HCT116 (cell line): ENCODE data around the gene IDI1. TPM values are rescaled to one million over a fixed set of nuclear protein-coding genes. Genes with fewer than 3 reads are reported as not detected.

Source experiments
- ATAC-seq: fragments of 200-7000 bp; cut with Tn5 transposase; 2 replicates; pipeline ENCODE4 v1.9.1; 2020; ENCODE audit warnings: mild to moderate bottlenecking, moderate library complexity
- Bru-seq: library from RNA; stranded (reverse); fragments of 400-500 nt; gene quantifications from one replicate; lab custom pipeline; 2021; lab: Mats Ljungman, UMichigan
- BruChase-seq, 2 experiments: library from RNA; stranded (reverse); fragments of 400-500 nt; gene quantifications; one replicate each; lab custom pipeline; 2021; lab: Mats Ljungman, UMichigan
- BruUV-seq: library from RNA; stranded (reverse); fragments of 400-500 nt; replicated peaks from 2 replicates; lab custom pipeline; 2021; lab: Mats Ljungman, UMichigan
- CTCF ChIA-PET: fragments of 300-600 bp; sonication (Branson Sonifier 250); formaldehyde crosslinking; loops from one replicate; lab custom pipeline; 2021; ENCODE audit warnings: antibody characterized with exemption; lab: Charles Lee
- POLR2A ChIA-PET: fragments of 300-600, 350-600 bp; sonication (Branson Sonifier 250); formaldehyde crosslinking; loops from one replicate; lab custom pipeline; 2021; ENCODE audit warnings: antibody characterized with exemption; lab: Charles Lee
- RAD21 ChIA-PET, 2 experiments: fragments of 300-600 bp; sonication (Branson Sonifier 250); formaldehyde crosslinking; loops; one replicate each; lab custom pipeline; 2023; ENCODE audit warnings: low total read pairs in 2 of 2; ENCODE audit not compliant: uncharacterized antibody in 2 of 2, unreplicated experiment in 2 of 2, low non-redundant PET in 1 of 2; lab: Charles Lee
- DNase-seq: peaks from one replicate; pipeline ENCODE4 v3.0.0-alpha.2; 2010; ENCODE audit warnings: low read depth, low spot score
- H2AFZ ChIP-seq: fragments of 200-600 bp; shearing (Covaris generic), sonication (generic); 2 replicates; pipeline ENCODE4 v1.6.1; 2017; ENCODE audit warnings: low read depth, mixed run types, mixed read lengths, antibody characterized with exemption, low read length; ENCODE audit not compliant: poor library complexity, severe bottlenecking
- H3K27ac ChIP-seq: 2 replicates; pipeline ENCODE4 v1.5.1; 2012; ENCODE audit warnings: low read depth, low read length
- H3K27me3 ChIP-seq: fragments of 200-600 bp; sonication (generic); 2 replicates; pipeline ENCODE4 v1.6.1; 2016; ENCODE audit warnings: mixed run types, low read length, mixed read lengths; ENCODE audit not compliant: insufficient read depth
- H3K36me3 ChIP-seq, 2 experiments: fragments of 200-500 bp in 1 of 2; fragments of 200-600 bp in 1 of 2; sonication (Bioruptor generic) in 1 of 2; sonication (generic) in 1 of 2; 2 replicates each; pipeline versions ENCODE4 v1.5.1 to v1.6.1; 2014 to 2016; ENCODE audit warnings: low read length in 2 of 2, inconsistent platforms in 1 of 2, mixed read lengths in 1 of 2, mixed run types in 1 of 2; ENCODE audit not compliant: insufficient read depth in 2 of 2, control insufficient read depth in 1 of 2
- H3K4me1 ChIP-seq, 2 experiments: fragments of 200-600 bp in 1 of 2; sonication (generic) in 1 of 2; 2 replicates each; pipeline versions ENCODE4 v1.5.1 to v1.6.1; 2012 to 2017; ENCODE audit warnings: low read length in 2 of 2, inconsistent platforms in 1 of 2, mild to moderate bottlenecking in 1 of 2, mixed read lengths in 1 of 2, mixed run types in 1 of 2, moderate library complexity in 1 of 2; ENCODE audit not compliant: insufficient read depth in 2 of 2, control insufficient read depth in 1 of 2
- H3K4me2 ChIP-seq: fragments of 200-600 bp; sonication (generic); 2 replicates; pipeline ENCODE4 v1.6.1; 2017; ENCODE audit warnings: mixed run types, low read length, mixed read lengths
- H3K4me3 ChIP-seq, 2 experiments: fragments of 200-600 bp in 1 of 2; sonication (generic) in 1 of 2; replicated peaks in 1 of 2; 2 replicates each; pipeline ENCODE4 v1.5.1; 2011 to 2016; ENCODE audit warnings: low read length in 2 of 2, control low read depth in 1 of 2, low read depth in 1 of 2, mild to moderate bottlenecking in 1 of 2, mixed read lengths in 1 of 2, mixed run types in 1 of 2
- H3K79me2 ChIP-seq: fragments of 200-600 bp; sonication (generic); 2 replicates; pipeline ENCODE4 v1.6.1; 2017; ENCODE audit warnings: mild to moderate bottlenecking, mixed run types, low read length, moderate library complexity, mixed read lengths; ENCODE audit not compliant: insufficient read depth
- H3K9ac ChIP-seq: fragments of 200-600 bp; sonication (generic); 2 replicates; pipeline ENCODE4 v1.6.1; 2016; ENCODE audit warnings: low read length, mixed read lengths
- H3K9me2 ChIP-seq: fragments of 200-600 bp; sonication (generic), shearing (Covaris generic); 2 replicates; pipeline ENCODE4 v1.6.1; 2017; ENCODE audit warnings: mixed run types, mild to moderate bottlenecking, moderate library complexity; ENCODE audit not compliant: insufficient read depth
- H3K9me3 ChIP-seq, 2 experiments: fragments of 200-500 bp in 1 of 2; fragments of 200-600 bp in 1 of 2; sonication (Bioruptor generic) in 1 of 2; sonication (generic) in 1 of 2; 2 replicates each; pipeline ENCODE4 v1.6.1; 2014 to 2017; ENCODE audit warnings: low read length in 2 of 2, mixed read lengths in 2 of 2, inconsistent platforms in 1 of 2, low read depth in 1 of 2, mild to moderate bottlenecking in 1 of 2, mixed run types in 1 of 2, moderate library complexity in 1 of 2; ENCODE audit not compliant: control insufficient read depth in 1 of 2, insufficient read depth in 1 of 2
- H4K20me1 ChIP-seq: fragments of 200-600 bp; sonication (generic), shearing (Covaris generic); 2 replicates; pipeline ENCODE4 v1.6.1; 2017; ENCODE audit warnings: mixed run types, mild to moderate bottlenecking, moderate library complexity; ENCODE audit not compliant: insufficient read depth
- CBX3 ChIP-seq: IDR thresholded peaks from 2 replicates; pipeline ENCODE4 v1.6.1; 2012; ENCODE audit warnings: low read depth
- EGR1 ChIP-seq: IDR thresholded peaks from 2 replicates; pipeline ENCODE4 v1.6.1; 2012; ENCODE audit warnings: low read depth
- EZH2phosphoT487 ChIP-seq: fragments of 200-600 bp; IDR thresholded peaks from 2 replicates; pipeline ENCODE4 v1.6.1; 2018; ENCODE audit warnings: antibody characterized with exemption, borderline replicate concordance
- FOSL1 ChIP-seq: IDR thresholded peaks from 2 replicates; pipeline ENCODE4 v1.6.1; 2012; ENCODE audit warnings: low read depth
- MAX ChIP-seq: IDR thresholded peaks from 2 replicates; pipeline ENCODE4 v1.6.1; 2012
- POLR2A ChIP-seq: IDR thresholded peaks from 2 replicates; pipeline ENCODE4 v1.7.0; 2011; ENCODE audit warnings: borderline replicate concordance; ENCODE audit not compliant: insufficient read depth, insufficient read length; ENCODE audit errors: extremely low read depth
- POLR2AphosphoS5 ChIP-seq: IDR thresholded peaks from 2 replicates; pipeline ENCODE4 v1.6.1; 2011; ENCODE audit warnings: mild to moderate bottlenecking, low read depth, low read length, moderate library complexity
- REST ChIP-seq: IDR thresholded peaks from 2 replicates; pipeline ENCODE4 v1.6.1; 2012; ENCODE audit warnings: low read depth
- SIN3A ChIP-seq: IDR thresholded peaks from 2 replicates; pipeline ENCODE4 v1.6.1; 2012; ENCODE audit warnings: low read depth
- SP1 ChIP-seq: IDR thresholded peaks from 2 replicates; pipeline ENCODE4 v1.6.1; 2012; ENCODE audit warnings: low read depth
- TCF7L2 ChIP-seq: IDR thresholded peaks from 2 replicates; pipeline ENCODE4 v1.7.0; 2011; ENCODE audit warnings: borderline replicate concordance, inconsistent platforms; ENCODE audit not compliant: insufficient read depth, insufficient read length; ENCODE audit errors: extremely low read depth
- YY1 ChIP-seq: IDR thresholded peaks from 2 replicates; pipeline ENCODE4 v1.6.1; 2011; ENCODE audit warnings: low read length, low read depth, moderate library complexity, mild to moderate bottlenecking; ENCODE audit not compliant: insufficient replicate concordance; ENCODE audit errors: extremely low read depth
- ZFX ChIP-seq: fragments of 450-650 bp; IDR thresholded peaks from 2 replicates; pipeline ENCODE4 v1.6.1; 2017
- intact Hi-C: fragments of 100-400 bp; cut with micrococcal nuclease; formaldehyde crosslinking; loops from 2 replicates; pipeline ENCODE4 v1.10.0; 2022
- long read RNA-seq: library from polyadenylated mRNA; unstranded; transcript quantifications from one replicate; pipeline ENCODE4 v2.0.0, GENCODE V29; 2021; ENCODE audit not compliant: unreplicated experiment
- polyA plus RNA-seq: library from polyadenylated mRNA; unstranded; fragments of >200 nt; gene quantifications from 2 replicates; pipeline ENCODE4 v1.2.1, GENCODE V29; 2012; ENCODE audit warnings: missing spikeins
- total RNA-seq: library from RNA; stranded (reverse); gene quantifications from one replicate; pipeline ENCODE4 v1.2.1, GENCODE V29; 2021; ENCODE audit not compliant: unreplicated experiment
- TF ChIP-seq, protein P1 (sequence below): IDR thresholded peaks from 2 replicates; pipeline ENCODE4 v1.6.1; 2011; ENCODE audit warnings: mild to moderate bottlenecking, low read length, moderate library complexity; ENCODE audit not compliant: insufficient replicate concordance; ENCODE audit errors: extremely low read depth
- TF ChIP-seq, protein P2 (sequence below): IDR thresholded peaks from 2 replicates; pipeline ENCODE4 v1.6.1; 2012

IDI1 gene
- 37.8 TPM for total RNA-seq
- polyA plus RNA-seq: 25.3 and 27.4 TPM in 2 replicates
- Bru-seq, nascent RNA: percentile 71 among the genes with signal in this experiment
- BruChase-seq, experiment 1, labeled RNA remaining after a 6-hour chase: percentile 93 among the genes with signal in this experiment
- percentile 90 among the genes with signal in this experiment for BruChase-seq, experiment 2, labeled RNA remaining after a 2-hour chase
- long read RNA-seq, transcript IDI1-205 (4 exons, 1,066 nt): minor isoform, 19 of 141 reads
- long read RNA-seq, transcript IDI1-201 (5 exons, 2,301 nt): major isoform, 100 of 141 reads
- long read RNA-seq, partial matches to known transcripts: 7 of 141 reads
- long read RNA-seq, other reads (novel, unspliced or antisense): 15 of 141 reads

DNA sequence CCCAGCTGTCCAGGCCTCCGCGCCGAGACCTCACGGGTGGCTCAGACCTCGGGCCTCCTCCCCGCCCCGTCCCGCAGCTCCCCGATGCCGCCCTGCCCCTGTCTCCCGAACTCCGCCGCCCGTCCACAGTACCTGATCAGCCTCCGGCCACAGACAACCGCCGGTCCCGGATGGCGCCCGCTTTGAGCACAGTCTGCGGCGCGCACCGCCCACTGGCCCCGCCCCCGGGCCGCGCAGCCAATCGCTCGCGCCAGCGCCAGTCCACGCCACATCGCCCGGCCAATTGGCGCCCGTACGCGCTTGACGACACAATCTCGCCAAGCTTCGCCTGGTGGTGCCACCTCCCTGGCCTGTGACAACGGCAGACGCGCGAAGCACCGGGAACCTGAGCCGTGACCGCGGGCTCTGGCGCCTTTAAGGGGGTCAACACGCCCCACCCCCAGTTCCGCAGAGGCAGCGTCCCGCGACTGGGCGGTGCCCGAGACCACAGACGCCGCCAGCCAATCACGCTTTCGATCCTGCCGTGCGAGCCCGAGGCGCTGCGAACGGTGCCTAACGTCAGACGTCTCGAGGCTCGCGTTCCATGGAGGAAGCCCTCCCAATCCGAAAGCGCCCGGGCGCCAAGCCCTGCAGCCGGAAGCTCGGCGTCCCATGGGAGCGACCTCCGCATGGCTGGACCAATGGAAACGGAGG is at the start of gene IDI1:
Gene IDI1, minus strand, starts transcription at position 388 of the 693 bp plus-strand sequence. Its CDS starts 116 bp downstream, at position 272.
- Histone ChIP-seq H3K79me2 (peaks cover 80% of the 10 kb centered on the region), H3K4me2 (peak within 1 kb of the TSS; percentile 93), H3K9me3 (no peaks in the 10 kb centered on the region), H3K27me3 (no peaks in the 10 kb centered on the region), H3K36me3 (no peaks in the 10 kb centered on the region; a peak in 2 of 4 replicates), H2AFZ (no peak within 1 kb of the TSS), H4K20me1 (no peaks in the 10 kb centered on the region; the same call in 1 of the 2 replicates), H3K4me1 (peaks cover 16 to 25% of the 10 kb centered on the region in 2 experiments), H3K9me2 (no peaks in the 10 kb centered on the region), H3K4me3 (peak within 1 kb of the TSS; percentile 90 to 91), H3K9ac (peak within 1 kb of the TSS; percentile 84), H3K27ac (peak within 1 kb of the TSS; percentile 78)
- ChIA-PET CTCF (interaction anchor here (0.6 kb wide), 1 partner anchor 828 kb away, joined by 3 read pairs; no protein-coding TSS in a partner anchor), RAD21 (no interaction called here), POLR2A (interaction anchor here (0.7 to 1.3 kb wide), 3 partner anchors 16 to 46 kb away, joined by 3 to 6 read pairs (median 4); no protein-coding TSS in a partner anchor)
- TF ChIP-seq EZH2phosphoT487 (no peak), REST (no peak), SP1 (peak; percentile 91), ZFX (peak; percentile 71; the same call in 1 of the 2 replicates), POLR2A (peak; percentile 50), SIN3A (peak; percentile 87), MAX (peak; percentile 83), CBX3 (no peak), FOSL1 (no peak), EGR1 (peak; percentile 54; the same call in 1 of the 2 replicates), POLR2AphosphoS5 (peak; percentile 83), TCF7L2 (peak; percentile 96), YY1 (no peak)
- TF ChIP-seq, protein P1, sequence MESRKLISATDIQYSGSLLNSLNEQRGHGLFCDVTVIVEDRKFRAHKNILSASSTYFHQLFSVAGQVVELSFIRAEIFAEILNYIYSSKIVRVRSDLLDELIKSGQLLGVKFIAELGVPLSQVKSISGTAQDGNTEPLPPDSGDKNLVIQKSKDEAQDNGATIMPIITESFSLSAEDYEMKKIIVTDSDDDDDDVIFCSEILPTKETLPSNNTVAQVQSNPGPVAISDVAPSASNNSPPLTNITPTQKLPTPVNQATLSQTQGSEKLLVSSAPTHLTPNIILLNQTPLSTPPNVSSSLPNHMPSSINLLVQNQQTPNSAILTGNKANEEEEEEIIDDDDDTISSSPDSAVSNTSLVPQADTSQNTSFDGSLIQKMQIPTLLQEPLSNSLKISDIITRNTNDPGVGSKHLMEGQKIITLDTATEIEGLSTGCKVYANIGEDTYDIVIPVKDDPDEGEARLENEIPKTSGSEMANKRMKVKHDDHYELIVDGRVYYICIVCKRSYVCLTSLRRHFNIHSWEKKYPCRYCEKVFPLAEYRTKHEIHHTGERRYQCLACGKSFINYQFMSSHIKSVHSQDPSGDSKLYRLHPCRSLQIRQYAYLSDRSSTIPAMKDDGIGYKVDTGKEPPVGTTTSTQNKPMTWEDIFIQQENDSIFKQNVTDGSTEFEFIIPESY: no peak
- TF ChIP-seq, protein P2, sequence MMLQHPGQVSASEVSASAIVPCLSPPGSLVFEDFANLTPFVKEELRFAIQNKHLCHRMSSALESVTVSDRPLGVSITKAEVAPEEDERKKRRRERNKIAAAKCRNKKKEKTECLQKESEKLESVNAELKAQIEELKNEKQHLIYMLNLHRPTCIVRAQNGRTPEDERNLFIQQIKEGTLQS: no peak
- BruUV-seq: no TSS peak
- ATAC-seq: peak; percentile 86
- intact Hi-C loops: no loop called here
- DNase-seq: peak; percentile 94
